K562 (cell line): ENCODE results near the gene MGA. TPM values are rescaled to one million over a fixed set of nuclear protein-coding genes. Genes with fewer than 3 reads are reported as not detected.

Source experiments
- ATAC-seq: fragments of 200-7000 bp; cut with Tn5 transposase; 3 replicates; pipeline ENCODE4 v1.9.1; 2020; ENCODE audit warnings: moderate library complexity
- BruUV-seq: library from RNA; stranded (reverse); fragments of 400-500 nt; replicated peaks from 2 replicates; lab custom pipeline; 2021; lab: Mats Ljungman, UMichigan
- CTCF ChIA-PET: fragments of 300-600 bp; formaldehyde crosslinking; extraction: SDS; loops from one replicate; lab custom pipeline; 2021; ENCODE audit warnings: low intra/inter-chr PET ratio; lab: Yijun Ruan, JAX
- POLR2A ChIA-PET: fragments of 300-600, 350-650 bp; sonication (Branson Sonifier 250); formaldehyde crosslinking; extraction: SDS; loops from one replicate; lab custom pipeline; 2021; ENCODE audit warnings: antibody characterized with exemption, inconsistent platforms; lab: Yijun Ruan, JAX
- DNase-seq, 4 experiments: peaks; one replicate each; pipeline versions ENCODE4 v3.0.0 to v3.0.0-alpha.2; 2011 to 2018; ENCODE audit warnings: low spot score in 3 of 4, mixed read lengths in 3 of 4; ENCODE audit errors: extremely low read depth in 1 of 4
- FAIRE-seq: peaks from 2 replicates; lab custom pipeline; 2011; peaks lifted over from hg19 to GRCh38; lab: Jason Lieb, UNC
- H2AFZ ChIP-seq: 2 replicates; pipeline ENCODE4 v1.6.0; 2011; ENCODE audit warnings: low read depth, low read length, control low read depth, inconsistent platforms
- H3K27ac ChIP-seq: fragments of 200-600 bp; 3 replicates; pipeline ENCODE4 v1.8.0; 2011; ENCODE audit warnings: low read depth, mild to moderate bottlenecking, control low read depth, inconsistent platforms, low read length, moderate library complexity, mixed read lengths; ENCODE audit errors: extremely low read depth
- H3K27me3 ChIP-seq, 2 experiments: fragments of 300-600 bp in 1 of 2; 2 replicates in 1 of 2; 3 replicates in 1 of 2; pipeline versions ENCODE4 v1.6.0 to v1.8.0; 2011; ENCODE audit warnings: inconsistent platforms in 2 of 2, low read length in 2 of 2, mild to moderate bottlenecking in 1 of 2, mixed read lengths in 1 of 2, moderate library complexity in 1 of 2; ENCODE audit not compliant: control insufficient read depth in 2 of 2, insufficient read depth in 2 of 2
- H3K36me3 ChIP-seq: fragments of 300-600 bp; 3 replicates; pipeline ENCODE4 v1.8.0; 2011; ENCODE audit warnings: mild to moderate bottlenecking, low read length, inconsistent platforms; ENCODE audit not compliant: control insufficient read depth, insufficient read depth
- H3K4me1 ChIP-seq, 2 experiments: fragments of 200-600 bp in 1 of 2; replicated peaks in 1 of 2; 2 replicates in 1 of 2; 3 replicates in 1 of 2; pipeline versions ENCODE4 v1.5.1 to v1.8.0; 2011; ENCODE audit warnings: inconsistent platforms in 2 of 2, low read length in 2 of 2, mild to moderate bottlenecking in 1 of 2, mixed read lengths in 1 of 2, moderate library complexity in 1 of 2; ENCODE audit not compliant: control insufficient read depth in 2 of 2, insufficient read depth in 2 of 2
- H3K4me2 ChIP-seq: 2 replicates; pipeline ENCODE4 v1.6.1; 2011; ENCODE audit warnings: low read length, control low read depth, inconsistent platforms, mixed read lengths; ENCODE audit not compliant: insufficient read depth
- H3K4me3 ChIP-seq: fragments of 200-600 bp; sonication (generic), shearing (Covaris generic); 2 replicates; pipeline ENCODE4 v1.5.1; 2016; ENCODE audit warnings: control low read depth, inconsistent platforms
- H3K79me2 ChIP-seq: fragments of 200-600 bp; 3 replicates; pipeline ENCODE4 v1.8.0; 2011; ENCODE audit warnings: low read length, inconsistent platforms; ENCODE audit not compliant: control insufficient read depth, insufficient read depth
- H3K9ac ChIP-seq, 2 experiments: 2 replicates each; pipeline versions ENCODE4 v1.6.0 to v1.6.1; 2011; ENCODE audit warnings: low read depth in 2 of 2, low read length in 2 of 2, control low read depth in 1 of 2, inconsistent platforms in 1 of 2, mild to moderate bottlenecking in 1 of 2, mixed read lengths in 1 of 2; ENCODE audit not compliant: insufficient read depth in 1 of 2
- H3K9me1 ChIP-seq: one replicate; pipeline ENCODE4 v1.6.0; 2011; ENCODE audit warnings: inconsistent platforms, mild to moderate bottlenecking, low read length, moderate library complexity; ENCODE audit not compliant: control insufficient read depth, insufficient read depth
- H3K9me3 ChIP-seq: replicated peaks from 2 replicates; pipeline ENCODE4 v1.5.1; 2011; ENCODE audit warnings: low read depth, low read length, inconsistent platforms; ENCODE audit not compliant: control insufficient read depth, insufficient read depth
- H4K20me1 ChIP-seq: replicated peaks from 2 replicates; pipeline ENCODE4 v1.6.1; 2011; ENCODE audit warnings: low read length, inconsistent platforms, mixed read lengths; ENCODE audit not compliant: control insufficient read depth, insufficient read depth
- ATF4 ChIP-seq: fragments of 450-650 bp; formaldehyde crosslinking; IDR thresholded peaks from 2 replicates; pipeline ENCODE4 v1.4.0; 2022; ENCODE audit warnings: mild to moderate bottlenecking, moderate library complexity
- BRF1 ChIP-seq: IDR thresholded peaks from 3 replicates; pipeline ENCODE4 v1.6.1; 2011; ENCODE audit warnings: borderline replicate concordance, mild to moderate bottlenecking; ENCODE audit not compliant: insufficient read length; ENCODE audit errors: extremely low read depth
- CHD2 ChIP-seq: IDR thresholded peaks from 2 replicates; pipeline ENCODE4 v1.6.1; 2011; ENCODE audit warnings: low read depth, low read length
- FOXA1 ChIP-seq: fragments of 450-650 bp; IDR thresholded peaks from 2 replicates; pipeline ENCODE4 v1.6.1; 2016; ENCODE audit warnings: mild to moderate bottlenecking, borderline replicate concordance
- GATAD2B ChIP-seq: fragments of 450-650 bp; IDR thresholded peaks from 2 replicates; pipeline ENCODE4 v1.6.1; 2017; ENCODE audit warnings: mild to moderate bottlenecking, borderline replicate concordance
- HNRNPUL1 ChIP-seq: fragments of 200-400 bp; formaldehyde crosslinking; IDR thresholded peaks from 2 replicates; pipeline ENCODE4 v1.6.1; 2017; ENCODE audit warnings: low read length
- KAT2B ChIP-seq: IDR thresholded peaks from one replicate; pipeline ENCODE4 v1.6.1; 2012; ENCODE audit warnings: low read depth, mild to moderate bottlenecking, control low read depth, inconsistent platforms, low read length, moderate library complexity
- MEF2D ChIP-seq: conservative IDR thresholded peaks from 2 replicates; pipeline ENCODE4 v1.6.1; 2016; ENCODE audit warnings: low read depth, missing genetic modification characterization, missing compliant biosample characterization
- NELFE ChIP-seq: IDR thresholded peaks from 2 replicates; pipeline ENCODE4 v1.6.1; 2011; ENCODE audit warnings: mild to moderate bottlenecking; ENCODE audit not compliant: insufficient read depth, insufficient read length
- PCBP1 ChIP-seq: fragments of 200-400 bp; formaldehyde crosslinking; IDR thresholded peaks from 2 replicates; pipeline ENCODE4 v1.6.1; 2018; ENCODE audit warnings: mild to moderate bottlenecking, low read depth, low read length; ENCODE audit not compliant: poor library complexity, severe bottlenecking
- PRMT5 ChIP-seq: sonication (generic); formaldehyde crosslinking; IDR thresholded peaks from 2 replicates; pipeline ENCODE4 v1.5.0; 2020; ENCODE audit warnings: missing genetic modification reagents
- PTTG1 ChIP-seq: fragments of 450-650 bp; IDR thresholded peaks from 2 replicates; pipeline ENCODE4 v1.6.1; 2016; ENCODE audit warnings: low read depth, mild to moderate bottlenecking, missing genetic modification characterization, missing compliant biosample characterization
- SRSF3 ChIP-seq: fragments of 200-400 bp; formaldehyde crosslinking; IDR thresholded peaks from 2 replicates; pipeline ENCODE4 v1.6.1; 2016; ENCODE audit warnings: mild to moderate bottlenecking, low read length, moderate library complexity; ENCODE audit not compliant: insufficient read depth
- ZFPM2 ChIP-seq: fragments of 250-450 bp; sonication (Bioruptor Pico); IDR thresholded peaks from 2 replicates; pipeline ENCODE4 v1.5.1; 2022; ENCODE audit warnings: mild to moderate bottlenecking
- ZNF3 ChIP-seq: fragments of 250-450 bp; sonication (Bioruptor Pico); IDR thresholded peaks from 2 replicates; pipeline ENCODE4 v1.5.0; 2021; ENCODE audit warnings: mild to moderate bottlenecking, moderate library complexity
- WGBS: fragments of 100-300 bp; shearing (Covaris generic); methylation state at CpG from one replicate; pipeline ENCODE4 v1.1.6; 2016; ENCODE audit warnings: low coverage, mixed read lengths; ENCODE audit not compliant: insufficient coverage; ENCODE audit errors: missing lambda C conversion rate; 5-methylcytosine and 5-hydroxymethylcytosine counted together
- in situ Hi-C: fragments of 300-500 bp; cut with MboI; formaldehyde crosslinking; loops from 4 replicates; pipeline ENCODE4 v1.15.0; 2018; ENCODE audit warnings: inconsistent platforms, mixed read lengths
- intact Hi-C: fragments of 100-400 bp; cut with micrococcal nuclease; formaldehyde crosslinking; loops from 2 replicates; pipeline ENCODE4 v1.14.2; 2022
- polyA plus RNA-seq, 8 experiments: library from polyadenylated mRNA; depleted of rRNA in 4 of 8; stranded (reverse) in 5 of 8; unstranded in 3 of 8; fragments of >200 nt; fragmentation: Nextera tagmentation in 2 of 8; fragmentation: Illumina TruSeq in 1 of 8; extraction: Ambion mirVana in 2 of 8; extraction: Trizol in 1 of 8; gene quantifications; 2 replicates each; pipeline versions ENCODE4 v1.2.1 to v1.2.3, GENCODE V29; 2011 to 2014; ENCODE audit warnings: inconsistent platforms in 1 of 8, missing spikeins in 1 of 8
- total RNA-seq, 7 experiments: library from RNA; depleted of rRNA in 6 of 7; stranded (reverse); fragments of >200 nt in 6 of 7; fragmentation: Illumina TruSeq in 2 of 7; extraction: Trizol in 2 of 7; gene quantifications; 2 replicates each; pipeline versions ENCODE4 v1.2.1 to v1.2.3, GENCODE V29; 2011 to 2021; ENCODE audit warnings: low replicate concordance in 1 of 7

MGA gene
- total and polyA plus RNA-seq, 9 of the 15 experiments (the other 6 are each of a cell fraction or from before 2014, with no cell fraction given) = 4.7 to 56.1 (median 21.1) TPM

GRCh38 chr15:41798607-41799487 lies 138.6 kb downstream of the MGA start (continued):
- TF ChIP-seq PCBP1 (no peak), FOXA1 (no peak), MEF2D (tag) (no peak), HNRNPUL1 (no peak), PTTG1 (tag) (no peak), NELFE (no peak), ZNF3 (CRISPR knock-in tag) (no peak), GATAD2B (no peak), CHD2 (no peak), BRF1 (no peak)

GRCh38 chr15:41799488-41799805 lies 139.2 kb downstream of the MGA start:
- TF ChIP-seq PRMT5 (CRISPR knock-in tag) (no peak), SRSF3 (no peak), ZFPM2 (CRISPR knock-in tag) (no peak), KAT2B (no peak), ATF4 (CRISPR knock-in tag) (no peak)
- TF ChIP-seq, all 486 proteins: peak for 0
- ChIA-PET POLR2A (interaction anchor here (2.2 kb wide), 1 partner anchor 25 kb away, joined by 7 read pairs; the partner anchor contains the start of gene MAPKBP1), CTCF (no interaction called here)
- Histone ChIP-seq H3K27me3 (no peaks in the 10 kb centered on the region), H3K4me1 (no peaks in the 10 kb centered on the region), H2AFZ (no peak overlapping the region), H3K9me3 (no peaks in the 10 kb centered on the region), H3K4me2 (no peak overlapping the region), H3K27ac (no peak overlapping the region), H4K20me1 (no peaks in the 10 kb centered on the region; the same call in 1 of the 2 replicates), H3K36me3 (no peaks in the 10 kb centered on the region), H3K79me2 (no peaks in the 10 kb centered on the region), H3K9me1 (no peaks in the 10 kb centered on the region), H3K9ac (no peak overlapping the region), H3K4me3 (no peak overlapping the region)
- no peak for ATAC-seq
- intact Hi-C loops = no loop called here
- WGBS = 64% methylated on average over 5 of the region's 5 CpGs
- no TSS peak for BruUV-seq
- no peak for FAIRE-seq
- in situ Hi-C loops = no loop called here
- no peak for DNase-seq
